HG02870 (cell line): ENCODE measurements around the gene DCTN1.
"Not testable (repeated sequence)": the region's sequence is repeated elsewhere in the genome, so short reads cannot be mapped to it uniquely, and the experiment has no call there.

Source experiments
- ATAC-seq: cut with Tn5 transposase; IDR thresholded peaks from one replicate; pipeline ENCODE4 v1.9.1; 2021; ENCODE audit warnings: mild to moderate bottlenecking, moderate library complexity; ENCODE audit not compliant: unreplicated experiment

The DCTN1 gene

DNA sequence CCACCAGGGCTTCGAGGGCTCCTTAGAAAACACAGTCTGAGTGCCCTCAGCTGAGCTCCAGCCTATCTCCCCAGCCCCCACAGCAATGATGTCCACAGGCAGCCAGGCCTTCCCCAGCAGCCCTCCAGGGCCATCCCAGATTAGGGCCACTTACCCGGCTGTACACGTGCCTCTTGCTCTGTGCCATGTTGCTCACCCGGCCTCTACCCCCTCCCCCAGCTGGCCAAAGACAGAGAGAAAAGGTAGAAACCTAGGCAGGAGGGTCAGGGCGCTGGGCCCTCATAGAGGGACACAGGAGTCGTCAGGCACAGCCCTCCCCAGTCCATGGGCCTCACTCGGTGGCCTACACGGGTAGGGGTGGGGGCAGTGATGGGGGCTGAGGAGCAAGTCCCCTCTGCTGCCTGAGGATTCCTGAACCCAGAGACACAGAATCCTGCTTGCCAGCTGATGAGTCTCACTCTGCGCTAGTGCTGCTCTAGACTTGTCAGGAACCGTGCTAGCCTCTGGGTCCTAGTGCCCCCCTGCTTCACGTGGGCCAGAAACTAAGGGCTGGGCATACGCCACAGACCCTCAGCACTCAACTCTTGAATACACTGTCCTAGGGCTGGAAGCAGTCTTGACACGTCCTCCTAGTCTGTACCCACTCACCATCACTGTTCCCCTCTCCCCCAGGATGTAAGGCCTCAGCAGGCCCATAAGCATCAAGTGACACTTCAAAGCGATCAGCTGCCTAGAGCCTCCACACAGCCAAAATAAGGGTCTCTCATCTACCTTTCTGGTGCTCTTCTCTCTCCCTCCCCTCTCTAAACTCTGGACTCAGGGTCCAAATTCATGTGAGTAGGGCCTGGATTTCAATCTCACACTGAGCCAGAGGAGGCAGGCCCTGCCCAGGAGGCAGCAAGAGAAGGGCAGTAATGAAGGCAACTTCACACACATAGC, at the start of gene DCTN1:
TSS of gene DCTN1 (minus strand) at position 461 of the 939 bp plus-strand sequence. CDS start at position 187, 274 bp downstream.
- no peak for ATAC-seq

DNA sequence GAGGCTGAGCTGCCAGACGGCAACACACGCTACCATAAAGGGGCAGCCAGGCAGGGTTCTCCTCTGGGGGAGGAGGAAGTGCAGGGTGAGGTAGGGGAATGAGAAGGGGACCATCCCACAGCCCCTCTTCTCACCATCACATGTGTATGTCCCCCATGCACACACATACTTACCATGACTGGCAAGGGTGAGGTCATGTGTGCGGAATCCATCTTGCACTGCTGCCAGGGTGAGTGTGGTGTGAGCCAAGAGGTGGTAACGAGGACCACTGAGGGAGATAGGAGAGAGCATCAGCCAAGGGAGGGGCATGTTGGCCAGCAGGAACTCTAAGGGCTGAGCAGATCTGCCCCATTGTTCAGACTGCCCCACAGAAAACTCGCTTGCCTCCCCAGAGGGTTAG, 48.6 kb upstream of the DCTN1 start:
- ATAC-seq: no peak

DNA sequence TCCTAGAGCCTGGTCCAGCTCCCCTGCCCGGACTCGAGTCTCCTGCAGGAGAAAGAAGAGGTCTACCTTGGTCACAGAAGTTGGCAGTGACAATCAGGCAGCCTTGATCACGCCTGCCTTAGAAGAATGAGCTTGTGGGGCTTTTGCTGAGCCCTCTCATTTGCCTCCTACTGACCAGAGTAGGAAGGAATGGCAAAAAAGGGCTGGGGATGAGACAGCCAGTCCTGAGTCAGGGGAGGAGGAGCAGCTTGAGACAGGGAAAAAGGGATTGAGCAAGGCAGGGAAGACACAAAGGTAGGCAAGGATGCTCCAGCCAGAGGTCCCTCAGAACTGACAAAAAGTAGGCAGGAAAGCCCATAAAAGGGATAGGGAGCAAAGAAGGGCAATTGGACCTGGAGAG, 47.4 kb upstream of the DCTN1 start:
- ATAC-seq: no peak

DNA sequence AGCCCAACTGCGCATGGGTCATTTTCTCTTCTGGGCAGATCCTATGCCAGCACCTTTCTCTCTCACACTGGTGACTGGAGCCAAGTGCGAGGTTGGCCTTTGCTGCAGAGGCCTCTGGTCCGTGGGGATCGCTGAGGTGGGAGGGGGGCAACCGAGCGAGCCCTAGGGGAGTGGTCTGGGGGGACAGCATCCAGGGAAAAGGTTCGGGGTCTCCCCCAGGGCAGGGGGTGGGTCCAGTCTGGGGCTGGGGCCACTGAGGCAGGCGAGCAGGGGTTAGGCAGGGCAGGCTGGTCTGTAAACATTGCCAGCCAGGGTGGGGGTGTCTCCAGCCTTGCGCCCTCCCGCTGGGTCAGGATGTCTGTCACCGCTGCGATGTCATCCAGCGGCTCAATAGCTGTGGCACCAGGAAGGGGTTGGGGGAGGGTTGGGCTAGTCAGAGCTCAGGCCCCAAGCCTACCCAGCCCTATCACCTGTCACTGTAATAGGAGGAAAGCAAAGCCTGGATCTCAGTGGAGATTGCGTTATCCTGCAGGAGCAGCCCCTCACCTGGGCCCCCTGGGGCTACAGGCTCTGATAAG, 46.2 kb upstream of the DCTN1 start:
- ATAC-seq: no peak

DNA sequence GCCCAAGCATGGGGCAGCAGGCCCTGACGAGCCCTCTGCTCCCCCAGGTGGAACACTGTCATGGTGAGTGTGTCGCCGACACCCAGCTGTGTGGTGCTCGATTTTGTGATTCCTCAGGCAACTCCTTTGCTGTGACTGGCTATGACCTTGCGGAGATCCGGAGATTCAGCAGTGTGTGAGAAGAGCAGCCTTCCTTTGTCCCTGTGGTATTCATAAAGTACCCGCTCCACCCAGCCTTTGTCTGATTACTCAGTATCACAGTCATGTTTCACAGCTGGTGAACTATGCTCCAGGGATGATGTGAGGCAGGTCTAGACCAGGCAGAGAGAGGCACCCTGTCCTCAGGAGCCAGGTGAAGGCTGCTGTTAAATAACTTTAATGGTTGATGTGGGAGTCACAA, 45.4 kb upstream of the DCTN1 start:
- ATAC-seq: no peak

DNA sequence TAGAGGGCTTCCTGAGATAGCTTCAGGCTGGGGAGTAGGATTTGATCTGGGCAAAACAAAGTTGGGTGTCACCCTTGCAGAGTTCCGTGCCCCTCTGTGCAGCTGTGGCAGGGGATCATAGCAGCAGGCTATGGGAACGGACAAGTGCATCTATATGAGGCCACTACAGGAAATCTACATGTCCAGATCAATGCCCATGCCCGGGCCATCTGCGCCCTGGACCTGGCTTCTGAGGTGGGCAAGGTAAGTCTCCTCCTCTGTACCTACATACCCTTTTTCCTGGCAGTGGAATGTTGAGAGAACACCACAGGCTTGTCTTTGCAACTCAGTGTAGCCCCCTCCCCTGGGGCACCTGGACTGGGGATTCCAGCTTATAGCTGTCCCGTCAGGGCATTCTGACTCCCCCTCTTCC, 44.9 kb upstream of the DCTN1 start:
- ATAC-seq: no peak

DNA sequence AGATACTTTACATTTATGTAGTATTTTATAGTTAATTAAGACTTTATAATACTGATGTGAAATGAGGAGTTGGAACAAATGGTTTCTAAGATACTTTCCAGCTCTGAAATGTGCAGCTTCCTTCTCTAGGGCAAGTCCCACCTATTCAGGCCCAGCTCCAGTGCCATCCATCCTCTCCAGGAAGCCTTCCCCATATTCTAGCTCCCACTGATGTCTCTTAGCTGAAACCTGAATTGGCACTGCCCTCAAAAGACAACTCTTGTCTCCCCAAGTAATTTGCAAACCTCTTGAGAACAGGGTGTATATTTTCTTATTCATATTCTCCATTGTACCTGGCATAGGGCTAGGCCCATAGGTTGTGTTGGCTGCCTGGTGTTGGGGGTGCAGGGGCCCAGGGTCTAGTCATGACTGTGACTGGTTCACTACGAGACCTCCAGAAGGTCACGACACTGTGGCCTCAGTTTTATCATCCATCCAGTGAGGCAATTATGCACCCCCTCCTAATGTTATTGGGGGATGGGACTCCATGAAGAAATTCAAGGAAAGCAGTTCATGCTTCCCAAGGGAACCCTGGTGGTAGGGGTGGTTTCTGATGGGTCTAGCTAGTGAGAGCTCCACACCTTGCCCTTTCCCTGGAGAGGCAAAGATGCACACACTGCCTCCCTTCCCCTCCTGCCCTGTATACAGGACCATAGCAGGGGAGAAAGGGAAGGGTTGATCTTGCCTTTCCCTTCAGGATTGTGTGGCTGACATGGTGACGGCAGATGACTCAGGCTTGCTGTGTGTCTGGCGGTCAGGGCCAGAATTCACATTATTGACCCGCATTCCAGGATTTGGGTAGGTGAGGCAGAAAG, 44.3 kb upstream of the DCTN1 start:
- no peak for ATAC-seq

DNA sequence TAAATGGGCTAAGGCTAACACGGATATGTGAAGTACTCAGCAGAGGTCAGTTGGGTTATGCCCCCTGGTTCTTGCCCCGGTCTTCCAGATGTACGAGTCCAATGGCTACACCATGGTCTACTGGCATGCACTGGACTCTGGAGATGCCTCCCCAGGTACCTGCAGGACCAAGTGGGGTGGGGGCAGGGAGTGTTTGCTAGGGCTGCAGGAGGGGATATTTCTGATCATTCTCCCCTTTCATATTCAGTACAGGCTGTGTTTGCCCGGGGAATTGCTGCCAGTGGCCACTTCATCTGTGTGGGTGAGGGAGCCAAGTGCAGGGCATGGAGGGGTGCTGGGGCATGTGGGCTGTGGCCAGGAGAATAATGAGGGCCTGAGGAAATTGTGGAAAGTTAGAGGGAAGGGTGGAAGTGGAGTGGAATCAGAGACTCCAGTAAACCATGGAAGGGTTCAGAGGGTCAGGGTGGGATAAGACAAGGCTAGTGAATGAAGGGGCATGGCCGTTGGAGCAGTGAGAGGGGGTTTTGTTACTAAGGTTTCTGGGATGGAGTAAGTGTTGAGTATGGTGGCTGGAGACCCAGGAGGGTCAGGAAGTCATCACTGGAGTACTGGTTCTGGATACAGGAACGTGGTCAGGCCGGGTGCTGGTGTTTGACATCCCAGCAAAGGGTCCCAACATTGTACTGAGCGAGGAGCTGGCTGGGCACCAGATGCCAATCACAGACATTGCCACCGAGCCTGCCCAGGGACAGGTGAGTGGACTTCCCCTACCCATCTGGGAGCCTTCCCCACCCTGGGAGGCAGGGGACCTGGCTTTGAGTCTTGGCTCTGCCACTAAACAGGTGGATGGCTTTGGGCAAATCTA, 43.4 kb upstream of the DCTN1 start:
- ATAC-seq: no peak

DNA sequence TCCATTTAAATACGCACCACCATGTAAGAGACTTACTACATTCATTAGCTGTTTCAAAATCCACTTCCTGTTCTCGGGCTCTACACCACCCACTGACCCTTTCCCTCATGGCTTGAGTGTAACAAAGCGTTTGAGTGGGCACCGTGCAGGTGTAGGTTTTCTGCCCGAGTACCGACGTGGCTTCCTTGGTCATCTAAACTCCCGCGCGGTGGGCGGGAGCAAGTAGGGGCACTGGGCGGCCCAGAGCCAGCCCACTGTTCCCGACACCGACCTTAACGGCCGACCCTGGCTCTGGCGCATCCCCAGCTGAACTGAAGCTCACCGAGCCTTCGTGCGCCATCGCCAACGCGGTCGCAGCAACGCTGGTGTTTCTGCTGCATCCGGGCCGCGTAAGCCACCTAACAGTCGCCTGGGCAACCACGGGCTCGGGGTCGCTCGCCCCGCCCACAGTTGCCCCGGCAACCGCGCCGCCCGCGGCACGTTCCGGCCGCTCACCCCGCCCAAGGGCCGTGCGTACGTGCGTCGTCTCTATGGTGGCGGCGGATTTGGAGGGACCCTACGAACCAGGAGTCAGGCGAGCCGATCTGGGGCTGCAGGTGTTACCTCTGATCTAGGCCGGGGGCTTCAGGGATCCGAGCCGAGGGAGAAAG, 41.2 kb upstream of the DCTN1 start, which contains the start of the genes C2orf81 and WDR54:
TSS of gene C2orf81 (minus strand) at position 399 of the 650 bp plus-strand sequence. CDS start at position 340, 59 bp downstream.
TSS of gene WDR54 (plus strand) at position 510 of the 650 bp plus-strand sequence. CDS start 424 bp downstream, outside the sequence.
- peak; percentile 92 for ATAC-seq

DNA sequence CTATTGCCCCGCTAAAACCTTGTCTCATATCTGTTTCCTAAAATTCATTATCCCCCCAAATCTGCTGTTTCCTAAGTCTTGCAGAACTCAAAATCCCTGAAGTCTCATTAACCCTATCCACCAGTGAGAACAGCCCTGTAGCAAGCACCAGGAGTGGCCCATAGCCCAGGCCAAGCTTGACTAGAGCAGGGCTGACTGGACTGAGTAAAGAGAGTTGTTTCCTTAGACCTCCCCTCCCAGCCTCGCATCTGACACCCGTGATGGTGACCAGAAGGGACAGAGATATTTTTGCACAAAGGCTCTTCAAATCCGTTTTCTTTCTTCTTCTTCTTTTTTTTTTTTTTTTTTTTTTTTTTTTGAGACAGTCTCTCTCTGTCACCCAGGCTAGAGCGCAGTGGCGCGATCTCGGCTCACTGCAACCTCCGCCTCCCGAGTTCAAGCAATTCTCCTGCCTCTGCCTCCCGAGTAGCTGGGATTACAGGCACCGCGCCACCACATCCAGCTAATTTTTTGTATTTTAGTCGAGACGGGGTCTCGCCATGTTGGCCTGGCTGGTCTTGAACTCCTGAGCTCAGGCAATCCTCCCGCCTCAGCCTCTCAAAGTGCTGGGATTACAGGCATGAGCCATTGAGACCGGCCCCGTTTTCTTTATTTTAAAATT, 40.5 kb upstream of the DCTN1 start:
- not testable (repeated sequence) for ATAC-seq

DNA sequence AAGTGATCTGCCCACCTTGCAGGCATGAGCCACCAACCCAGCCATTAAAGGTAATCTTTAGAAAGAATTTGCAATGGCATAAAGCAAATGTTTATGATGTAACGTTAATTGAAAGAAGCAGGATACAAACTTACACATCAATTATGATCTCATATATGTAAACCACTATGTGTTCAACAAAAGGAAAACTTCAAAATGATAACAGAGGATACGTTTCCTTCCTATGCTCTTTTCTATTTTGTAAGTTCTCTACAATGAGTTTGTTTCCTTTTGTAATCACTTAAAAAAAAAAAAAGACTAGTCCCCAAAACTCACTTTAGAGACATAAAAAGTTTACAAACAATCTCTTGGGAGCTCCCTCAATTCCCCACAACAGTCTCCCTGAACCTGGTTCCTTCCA, 39.9 kb upstream of the DCTN1 start:
- no peak for ATAC-seq

DNA sequence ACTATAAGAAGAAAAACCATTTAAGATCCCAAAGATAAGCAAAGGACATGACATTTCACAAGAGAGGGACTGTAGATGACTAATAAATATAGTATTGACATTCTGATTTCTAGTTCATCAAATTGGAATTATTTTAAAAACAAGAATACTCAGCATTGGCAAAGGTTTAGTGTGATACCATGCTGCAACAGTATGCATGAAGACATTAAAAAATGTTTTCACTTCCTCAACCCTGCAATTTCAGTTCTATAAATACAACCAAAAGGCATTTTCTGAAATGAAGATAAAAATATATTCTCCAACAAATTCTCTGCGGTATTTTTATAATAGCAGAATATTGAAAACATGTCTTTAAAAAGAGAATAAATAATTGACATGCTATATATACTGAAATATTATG, 39.2 kb upstream of the DCTN1 start:
- ATAC-seq: no peak

DNA sequence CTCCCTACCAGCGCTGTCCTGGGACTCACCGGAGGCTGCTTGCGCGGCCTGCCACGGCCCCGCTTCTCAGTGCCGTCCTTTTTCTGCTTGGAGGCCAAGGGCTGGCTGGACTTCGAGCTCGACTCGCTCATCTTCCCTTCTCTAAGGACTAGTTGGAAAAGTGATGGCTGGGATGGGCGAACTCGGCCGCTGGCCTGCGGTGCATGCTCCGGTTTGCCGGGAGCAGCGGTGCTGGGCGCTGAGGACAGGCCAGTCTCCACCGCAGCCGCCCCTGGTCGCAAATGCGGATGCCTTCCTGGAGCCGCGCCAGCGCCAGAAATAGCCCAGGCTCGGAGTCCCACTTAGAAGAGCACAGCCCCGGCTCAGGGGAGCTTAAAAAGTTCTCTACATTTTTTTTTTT, 38.2 kb upstream of the DCTN1 start:
- no peak for ATAC-seq

DNA sequence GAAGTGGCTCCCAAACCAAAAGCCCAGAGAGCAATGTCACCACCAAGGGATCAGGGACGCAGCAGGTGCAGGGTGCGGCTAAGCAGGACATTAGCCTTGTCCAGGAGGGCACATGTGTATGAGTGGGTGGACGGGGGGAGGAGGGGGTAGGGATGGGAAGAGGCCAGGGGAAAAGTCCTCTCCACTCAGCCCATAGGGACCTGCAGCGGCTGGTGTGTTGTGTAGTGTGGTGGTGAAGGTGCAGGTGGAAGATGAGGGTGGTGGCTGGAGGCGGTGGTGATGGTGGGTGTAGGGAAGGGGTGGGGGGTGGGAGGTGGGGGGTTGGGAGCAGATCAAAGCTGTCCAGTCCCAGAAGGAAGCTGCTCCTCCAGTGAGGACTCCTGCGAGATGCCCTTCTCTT, 37.7 kb upstream of the DCTN1 start:
- ATAC-seq: no peak

DNA sequence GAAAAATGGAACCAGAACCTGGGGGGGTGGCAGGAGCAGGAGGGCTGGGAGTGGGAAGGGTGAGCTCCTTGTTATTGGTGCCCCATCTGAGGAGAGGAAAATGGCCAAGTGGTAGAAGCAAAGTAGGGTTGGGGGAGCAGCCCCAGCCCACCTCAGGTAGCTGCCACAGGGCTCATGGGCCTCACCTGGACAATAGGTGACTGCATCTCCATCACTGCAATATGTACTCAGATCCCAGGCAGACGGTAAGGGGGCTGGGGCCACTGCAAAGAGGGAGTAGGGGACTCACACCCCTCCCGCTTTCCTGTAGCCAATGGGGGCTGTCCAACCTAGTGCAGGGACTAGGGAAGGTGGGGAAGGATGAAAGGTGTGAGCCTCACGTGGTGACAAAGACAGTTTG, 37.1 kb upstream of the DCTN1 start:
- ATAC-seq: no peak

DNA sequence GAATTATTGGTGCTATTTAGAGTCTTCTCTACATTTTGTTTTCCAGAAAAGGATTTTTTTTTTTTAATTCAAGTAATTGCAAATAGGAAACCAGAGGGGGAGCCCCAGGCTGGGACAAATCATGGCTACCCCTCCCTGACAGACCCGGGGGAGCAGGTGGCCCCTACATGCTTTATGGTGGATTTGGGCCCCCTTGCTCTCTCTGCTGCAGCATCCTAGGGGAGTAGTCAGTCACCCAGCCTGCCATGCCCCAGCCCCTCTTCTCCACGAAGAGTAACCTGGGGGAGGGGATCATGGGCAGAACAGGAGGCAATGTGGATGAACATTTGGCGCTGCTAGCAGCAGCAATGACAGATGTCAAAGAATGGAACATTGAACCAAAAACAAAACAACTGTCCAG, 36.7 kb upstream of the DCTN1 start:
- ATAC-seq: no peak

DNA sequence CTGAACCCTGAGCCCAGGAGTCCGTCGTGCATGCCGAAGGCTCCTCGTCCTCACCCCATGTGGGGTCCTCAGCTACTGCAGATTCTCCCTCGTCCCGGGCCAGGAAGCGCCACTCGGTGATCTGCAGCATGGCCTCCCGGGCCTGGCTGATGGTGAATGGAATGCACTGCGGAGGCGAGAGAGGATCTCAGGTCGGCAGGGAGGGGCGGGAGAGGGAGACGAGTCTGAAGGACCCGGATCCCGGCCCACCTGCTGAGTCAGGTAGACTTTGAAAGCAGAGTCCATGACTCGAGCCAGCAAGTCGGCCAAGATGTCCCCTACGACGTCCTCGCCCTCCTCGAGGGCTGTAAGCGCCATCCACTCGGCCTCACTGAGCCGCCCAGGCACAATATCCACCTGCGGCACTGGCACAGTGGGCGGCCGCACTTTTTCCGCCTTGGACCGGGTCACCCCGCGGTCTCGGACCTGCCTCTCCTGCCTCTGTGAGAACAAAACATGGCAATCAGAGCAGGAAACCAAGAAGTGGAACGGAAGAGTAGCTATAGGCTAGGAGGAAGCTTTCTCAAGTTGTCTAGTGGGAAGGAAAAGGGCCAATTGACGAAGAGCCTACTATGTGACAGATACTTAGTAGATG, 35.8 kb upstream of the DCTN1 start:
- ATAC-seq: peak; percentile 9

DNA sequence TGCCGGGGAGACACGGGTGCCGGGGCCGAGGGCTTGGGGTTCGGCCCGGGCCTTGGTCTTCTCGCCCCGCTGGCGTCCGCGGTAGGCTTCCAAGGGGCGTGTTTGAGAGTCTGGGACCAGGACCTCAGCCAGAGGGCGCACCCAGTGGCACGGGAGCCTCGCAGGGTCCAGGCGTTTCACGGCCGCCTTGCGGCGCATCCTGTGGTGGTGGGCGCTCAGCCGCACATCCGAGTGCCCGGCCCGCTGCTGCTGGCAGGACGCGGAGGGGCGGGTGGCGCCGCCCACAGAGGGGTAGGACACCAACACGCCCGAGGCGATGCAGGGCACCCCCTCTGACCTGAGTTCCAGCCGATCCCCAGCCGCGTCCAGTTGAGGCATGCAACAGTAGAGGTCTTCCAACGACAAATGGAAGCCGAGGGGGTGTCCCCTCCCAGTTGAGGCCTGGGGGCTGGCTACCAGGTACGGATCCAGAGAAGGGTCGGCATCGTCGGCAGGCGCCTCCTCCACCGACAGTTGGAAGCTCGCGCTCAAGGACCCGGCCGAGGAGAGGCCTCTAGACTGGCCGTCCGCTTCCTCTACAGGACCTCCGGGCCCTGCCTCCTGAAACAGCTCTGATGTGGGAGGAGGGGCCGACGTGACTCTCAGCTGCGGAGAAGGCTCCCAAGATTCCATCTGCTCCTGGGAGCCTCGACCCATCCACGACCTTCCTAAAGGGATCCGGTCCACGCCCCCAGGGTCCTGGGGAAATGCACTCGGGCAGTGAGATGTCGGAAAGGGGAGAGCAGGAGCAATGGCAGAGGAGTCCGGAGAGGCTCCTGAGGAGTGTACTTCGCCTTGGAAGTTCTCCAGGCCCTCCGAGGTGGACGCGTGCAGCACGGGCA, 35.0 kb upstream of the DCTN1 start:
- ATAC-seq: peak; percentile 44
